ENCODE results near the gene PSMD6. TPM values are rescaled to one million over a fixed set of nuclear protein-coding genes. Genes with fewer than 3 reads are reported as not detected.

Gene PSMD6
- total and polyA plus RNA-seq, 10 of the 15 experiments (the other 5 are each of a cell fraction or from before 2014, with no cell fraction given) = 68.7 to 199 (median 106) TPM

- H3K4me2 ChIP-seq (ENCODE audit: control insufficient read depth, insufficient read depth) = no peak overlapping the region
- H3K36me3 ChIP-seq (ENCODE audit: control insufficient read depth in 2 of 2, insufficient read depth in 2 of 2, low read length in 1 of 2) = no peaks in the 10 kb centered on the region
- ATAC-seq (no peak), DNase-seq (ENCODE audit: low read depth, low spot score) (no peak), FAIRE-seq (no peak)
- no TSS peak for BruUV-seq (replicated peaks)
- intact Hi-C loops (cut with micrococcal nuclease; ENCODE audit: unreplicated experiment) (no loop called here), in situ Hi-C loops (cut with MboI) (no loop called here)
- no peaks in the 10 kb centered on the region for H3K9me3 ChIP-seq (replicated peaks; ENCODE audit: control insufficient read depth, insufficient read depth, low read length)
- no peak overlapping the region for H2AFZ ChIP-seq (ENCODE audit: control insufficient read depth, low read depth, low read length)
- ChIA-PET SMC1A (ENCODE audit: uncharacterized antibody, unreplicated experiment) (interaction anchor here (1.6 kb wide), 1 partner anchor 74 kb away, joined by 3 read pairs; no protein-coding TSS in a partner anchor), CTCF (interaction anchor here (0.9 to 1.2 kb wide), 2 partner anchors 23 to 398 kb away, joined by 3 read pairs; no protein-coding TSS in a partner anchor), RAD21 (ENCODE audit: unreplicated experiment) (no interaction called here), POLR2A (interaction anchor here (1.3 kb wide), 1 partner anchor 11 kb away, joined by 3 read pairs; no protein-coding TSS in a partner anchor)
- H3K27me3 ChIP-seq (replicated peaks in 1 of 2; ENCODE audit: control insufficient read depth in 2 of 2, insufficient read depth in 2 of 2, low read length in 1 of 2) = no peaks in the 10 kb centered on the region; a peak in 1 of 4 replicates
- no peak overlapping the region for H3K9ac ChIP-seq (ENCODE audit: control insufficient read depth, insufficient read depth, low read length)
- H3K4me3 ChIP-seq = no peak overlapping the region
- H4K20me1 ChIP-seq (ENCODE audit: control insufficient read depth, insufficient read depth) = no peaks in the 10 kb centered on the region
- H3K4me1 ChIP-seq (ENCODE audit: control insufficient read depth, insufficient read depth, low read length) = no peaks in the 10 kb centered on the region
- no peaks in the 10 kb centered on the region for H3K79me2 ChIP-seq (ENCODE audit: control insufficient read depth, insufficient read depth, low read length)
- 31% methylated on average over 3 of the region's 3 CpGs for whole genome bisulfite sequencing (ENCODE audit: insufficient coverage, insufficient replicate concordance, low lambda C conversion rate, missing lambda C conversion rate)
- no peak overlapping the region for H3K27ac ChIP-seq (ENCODE audit: control insufficient read depth, insufficient read depth)
- TF ChIP-seq E4F1 (IDR thresholded peaks at IDR 0.05; ENCODE audit: borderline replicate concordance, partially characterized antibody) = no peak
- no peak for TF ChIP-seq FOXM1 (IDR thresholded peaks at IDR 0.05; ENCODE audit: low read depth, low read length)
- TF ChIP-seq ZNF274 (IDR thresholded peaks at IDR 0.05; ENCODE audit: insufficient read depth, insufficient read length) = no peak
- TF ChIP-seq EP300 (IDR thresholded peaks at IDR 0.05; ENCODE audit: borderline replicate concordance in 1 of 2, control insufficient read depth in 1 of 2, low read depth in 2 of 2, low read length in 2 of 2) = no peak
These were observed 30.3 kb upstream of the PSMD6 start for GRCh38 chr3:64053581-64053980.
